ENCODE results near the gene FNDC4. TPM values are rescaled to one million over a fixed set of nuclear protein-coding genes. Genes with fewer than 3 reads are reported as not detected.

Gene FNDC4
- total RNA-seq, 3 donors from 2014 or later = 12.4 to 57.7 (median 57.3) TPM

GRCh38 chr2:27441958-27442919 lies 52.8 kb downstream of the FNDC4 start, which contains the start of gene KRTCAP3:
TSS of gene KRTCAP3 (plus strand) at chr2:27442381. CDS start at chr2:27442413, 32 bp downstream.
- Histone ChIP-seq H3K4me3 (peak within 1 kb of the TSS in 2 of 3 donors; percentile 57 to 67), H3K27ac (peak within 1 kb of the TSS; percentile 76 to 89), H3K4me1 (no peaks in the 10 kb centered on the region), H3K36me3 (no peaks in the 10 kb centered on the region), H3K27me3 (no peaks in the 10 kb centered on the region), H3K9me3 (no peaks in the 10 kb centered on the region)
- intact Hi-C loops (cut with DNase I; ENCODE audit: low total_unique reads) = no loop called here
- peak; percentile 29 to 72 for DNase-seq (ENCODE audit: low spot score in 2 of 2)
- TF ChIP-seq POLR2AphosphoS5 (IDR thresholded peaks at IDR 0.05) (no peak), POLR2A (IDR thresholded peaks at IDR 0.05) (no peak), CTCF (IDR thresholded peaks at IDR 0.05) (no peak)

Other genes starting within 250 kb of the FNDC4 start
- under 1 TPM in 1 of 3 donors, not detected in 2; 0.33 TPM for gene SLC30A3, start 232.2 kb downstream of the FNDC4 start, total RNA-seq
- not detected for gene DNAJC5G, start 219.8 kb downstream of the FNDC4 start, total RNA-seq
- under 1 TPM in 2 of 3 donors, not detected in 1; 0.15 to 0.66 TPM for gene TRIM54, start 212.8 kb downstream of the FNDC4 start, total RNA-seq
- gene UCN, start 186.8 kb downstream of the FNDC4 start, total RNA-seq = 1 to 10 TPM in 2 of 3 donors, under 1 TPM in 1; 0.80 to 8.8 (median 4.6) TPM
- 10 to 100 TPM; 72.8 to 95.1 (median 79.4) TPM for gene MPV17, start 172.1 kb downstream of the FNDC4 start, total RNA-seq
- 10 to 100 TPM; 32.6 to 63.5 (median 55.7) TPM for gene GTF3C2, start 138.4 kb downstream of the FNDC4 start, total RNA-seq
- 10 to 100 TPM; 38.1 to 48.9 (median 47.9) TPM for gene EIF2B4, start 124.9 kb downstream of the FNDC4 start, total RNA-seq
- 100 to 1,000 TPM; 109 to 121 (median 116) TPM for gene SNX17, start 124.6 kb downstream of the FNDC4 start, total RNA-seq
- 10 to 100 TPM in 2 of 3 donors, 1 to 10 TPM in 1; 5.9 to 22.5 (median 15.7) TPM for gene ZNF513, start 114.5 kb downstream of the FNDC4 start, total RNA-seq
- 10 to 100 TPM; 46.2 to 59.0 (median 54.4) TPM for gene PPM1G, start 85.6 kb downstream of the FNDC4 start, total RNA-seq
- 10 to 100 TPM; 70.5 to 87.5 (median 80.3) TPM for gene NRBP1, start 66.6 kb downstream of the FNDC4 start, total RNA-seq
- gene KRTCAP3, start 52.8 kb downstream of the FNDC4 start, total RNA-seq = 10 to 100 TPM in 2 of 3 donors, 1 to 10 TPM in 1; 3.8 to 31.2 (median 14.7) TPM
- 10 to 100 TPM; 28.2 to 51.5 (median 32.1) TPM for gene IFT172, start 5.5 kb downstream of the FNDC4 start, total RNA-seq
- 1 to 10 TPM in 2 of 3 donors, not detected in 1; 1.8 to 3.9 TPM for gene GCKR, start 1.6 kb upstream of the FNDC4 start, total RNA-seq
- gene ZNF512, start 87.8 kb upstream of the FNDC4 start, total RNA-seq = 10 to 100 TPM; 28.8 to 42.7 (median 39.7) TPM
- 1 to 10 TPM; 4.9 to 8.9 (median 5.1) TPM for gene CCDC121, start 133.8 kb upstream of the FNDC4 start, total RNA-seq
- 10 to 100 TPM; 24.2 to 30.3 (median 25.6) TPM for gene GPN1, start 133.8 kb upstream of the FNDC4 start, total RNA-seq
- gene SUPT7L, start 168.4 kb upstream of the FNDC4 start, total RNA-seq = 10 to 100 TPM; 21.4 to 34.2 (median 25.9) TPM
- gene SLC4A1AP, start 168.7 kb upstream of the FNDC4 start, total RNA-seq = 10 to 100 TPM; 23.3 to 27.1 (median 24.3) TPM